Medulla oblongata (tissue), 1 donor: ENCODE measurements around the gene MINDY4.

Source experiments
- DNase-seq: peaks from one replicate; pipeline ENCODE4 v3.0.0-alpha.2; 2015; ENCODE audit errors: extremely low spot score

The MINDY4 gene

GRCh38 chr7:30930621-30931020 lies 159.4 kb downstream of the MINDY4 start:
- no peak for DNase-seq

GRCh38 chr7:30931161-30931928 lies 160.1 kb downstream of the MINDY4 start:
- no peak for DNase-seq

GRCh38 chr7:30931929-30932540 lies 160.8 kb downstream of the MINDY4 start:
- no peak for DNase-seq

- no peak for DNase-seq
Measured at GRCh38 chr7:30932562-30932961, 161.3 kb downstream of the MINDY4 start.

- no peak for DNase-seq
Measured at GRCh38 chr7:30933124-30933974, 162.1 kb downstream of the MINDY4 start.

- no peak for DNase-seq
Measured at GRCh38 chr7:30934225-30934624, 163.0 kb downstream of the MINDY4 start.

- DNase-seq, result no peak
Measured at GRCh38 chr7:30934732-30935568, 163.7 kb downstream of the MINDY4 start.

- DNase-seq, result no peak
Measured at GRCh38 chr7:30935569-30935877, 164.3 kb downstream of the MINDY4 start.

GRCh38 chr7:30936650-30937245 lies 165.5 kb downstream of the MINDY4 start:
- no peak for DNase-seq

GRCh38 chr7:30937416-30937815 lies 166.2 kb downstream of the MINDY4 start:
- DNase-seq, result no peak

GRCh38 chr7:30938435-30939316 lies 167.5 kb downstream of the MINDY4 start:
- DNase-seq, result peak; percentile 64

- DNase-seq, result no peak
Measured at GRCh38 chr7:30941582-30942323, 170.5 kb downstream of the MINDY4 start.
